NOMO-1 treated with DMSO at 0.1 percent for 48 hours (cell line): ENCODE measurements around the gene IGF1R.
"Not testable (repeated sequence)": the region's sequence is repeated elsewhere in the genome, so short reads cannot be mapped to it uniquely, and the experiment has no call there.

Experiments
- DNase-seq: peaks from one replicate; lab custom pipeline; 2025; ENCODE audit not compliant: unreplicated experiment; lab: John Stamatoyannopoulos, UW

Gene IGF1R

DNA sequence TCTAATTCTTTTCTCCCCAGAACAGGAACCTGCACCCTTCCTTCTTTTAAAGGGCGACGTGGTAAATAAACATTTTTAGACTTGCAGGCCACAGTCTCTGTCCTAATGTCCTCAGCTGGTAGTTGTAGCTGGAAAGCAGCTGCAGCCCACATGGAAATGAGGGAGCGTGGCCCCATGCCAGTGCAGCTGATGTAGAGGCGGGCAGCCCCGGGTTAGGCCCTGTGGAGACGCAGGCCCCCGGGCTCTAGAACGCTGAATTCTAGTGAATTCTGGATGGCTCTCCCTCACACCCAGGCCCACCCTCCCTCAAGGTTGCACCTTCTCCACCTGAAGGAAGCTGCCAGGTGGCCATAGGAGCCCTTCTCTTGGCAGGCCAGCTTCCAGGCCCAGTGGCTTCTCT lies 307.0 kb downstream of the IGF1R start:
- DNase-seq: no peak

- no peak for DNase-seq
Measured at GRCh38 chr15:98955961-98956723, 307.8 kb downstream of the IGF1R start.

DNA sequence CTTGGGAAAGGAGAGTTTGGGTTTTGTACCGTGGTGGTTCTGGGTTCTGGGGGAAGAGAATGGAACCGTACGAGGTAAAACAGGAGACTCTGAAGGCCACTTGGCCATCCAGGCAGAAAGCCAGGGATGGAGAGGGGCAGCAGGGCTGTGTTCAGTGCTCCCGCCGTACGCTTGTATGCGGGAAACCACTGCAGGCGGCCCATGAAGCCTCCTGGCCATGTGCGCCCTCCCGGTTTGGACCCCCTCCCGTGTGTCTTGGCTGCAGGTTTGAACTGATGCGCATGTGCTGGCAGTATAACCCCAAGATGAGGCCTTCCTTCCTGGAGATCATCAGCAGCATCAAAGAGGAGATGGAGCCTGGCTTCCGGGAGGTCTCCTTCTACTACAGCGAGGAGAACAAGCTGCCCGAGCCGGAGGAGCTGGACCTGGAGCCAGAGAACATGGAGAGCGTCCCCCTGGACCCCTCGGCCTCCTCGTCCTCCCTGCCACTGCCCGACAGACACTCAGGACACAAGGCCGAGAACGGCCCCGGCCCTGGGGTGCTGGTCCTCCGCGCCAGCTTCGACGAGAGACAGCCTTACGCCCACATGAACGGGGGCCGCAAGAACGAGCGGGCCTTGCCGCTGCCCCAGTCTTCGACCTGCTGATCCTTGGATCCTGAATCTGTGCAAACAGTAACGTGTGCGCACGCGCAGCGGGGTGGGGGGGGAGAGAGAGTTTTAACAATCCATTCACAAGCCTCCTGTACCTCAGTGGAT lies 308.6 kb downstream of the IGF1R start:
- DNase-seq: no peak

- no peak for DNase-seq
Measured at GRCh38 chr15:98957655-98958054, 309.3 kb downstream of the IGF1R start.

GRCh38 chr15:98958076-98958475 lies 309.7 kb downstream of the IGF1R start:
- DNase-seq: no peak

- DNase-seq: no peak
Measured at GRCh38 chr15:98958918-98959639, 310.7 kb downstream of the IGF1R start.

- no peak for DNase-seq
Measured at GRCh38 chr15:98959640-98960007, 311.3 kb downstream of the IGF1R start.

DNA sequence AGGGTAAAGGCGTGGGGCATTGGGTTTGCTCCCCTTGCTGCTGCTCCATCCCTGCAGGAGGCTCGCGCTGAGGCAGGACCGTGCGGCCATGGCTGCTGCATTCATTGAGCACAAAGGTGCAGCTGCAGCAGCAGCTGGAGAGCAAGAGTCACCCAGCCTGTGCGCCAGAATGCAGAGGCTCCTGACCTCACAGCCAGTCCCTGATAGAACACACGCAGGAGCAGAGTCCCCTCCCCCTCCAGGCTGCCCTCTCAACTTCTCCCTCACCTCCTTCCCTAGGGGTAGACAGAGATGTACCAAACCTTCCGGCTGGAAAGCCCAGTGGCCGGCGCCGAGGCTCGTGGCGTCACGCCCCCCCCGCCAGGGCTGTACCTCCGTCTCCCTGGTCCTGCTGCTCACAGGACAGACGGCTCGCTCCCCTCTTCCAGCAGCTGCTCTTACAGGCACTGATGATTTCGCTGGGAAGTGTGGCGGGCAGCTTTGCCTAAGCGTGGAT lies 312.3 kb downstream of the IGF1R start:
- no peak for DNase-seq

DNA sequence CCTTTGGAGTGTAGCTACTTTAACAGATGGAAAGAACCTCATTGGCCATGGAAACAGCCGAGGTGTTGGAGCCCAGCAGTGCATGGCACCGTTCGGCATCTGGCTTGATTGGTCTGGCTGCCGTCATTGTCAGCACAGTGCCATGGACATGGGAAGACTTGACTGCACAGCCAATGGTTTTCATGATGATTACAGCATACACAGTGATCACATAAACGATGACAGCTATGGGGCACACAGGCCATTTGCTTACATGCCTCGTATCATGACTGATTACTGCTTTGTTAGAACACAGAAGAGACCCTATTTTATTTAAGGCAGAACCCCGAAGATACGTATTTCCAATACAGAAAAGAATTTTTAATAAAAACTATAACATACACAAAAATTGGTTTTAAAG lies 315.1 kb downstream of the IGF1R start:
- DNase-seq: no peak

- no peak for DNase-seq
Measured at GRCh38 chr15:98964466-98965133, 316.3 kb downstream of the IGF1R start.

- DNase-seq: not testable (repeated sequence)
Measured at GRCh38 chr15:98965134-98965491, 316.8 kb downstream of the IGF1R start.

GRCh38 chr15:98965597-98965996 lies 317.3 kb downstream of the IGF1R start:
- no peak for DNase-seq

DNA sequence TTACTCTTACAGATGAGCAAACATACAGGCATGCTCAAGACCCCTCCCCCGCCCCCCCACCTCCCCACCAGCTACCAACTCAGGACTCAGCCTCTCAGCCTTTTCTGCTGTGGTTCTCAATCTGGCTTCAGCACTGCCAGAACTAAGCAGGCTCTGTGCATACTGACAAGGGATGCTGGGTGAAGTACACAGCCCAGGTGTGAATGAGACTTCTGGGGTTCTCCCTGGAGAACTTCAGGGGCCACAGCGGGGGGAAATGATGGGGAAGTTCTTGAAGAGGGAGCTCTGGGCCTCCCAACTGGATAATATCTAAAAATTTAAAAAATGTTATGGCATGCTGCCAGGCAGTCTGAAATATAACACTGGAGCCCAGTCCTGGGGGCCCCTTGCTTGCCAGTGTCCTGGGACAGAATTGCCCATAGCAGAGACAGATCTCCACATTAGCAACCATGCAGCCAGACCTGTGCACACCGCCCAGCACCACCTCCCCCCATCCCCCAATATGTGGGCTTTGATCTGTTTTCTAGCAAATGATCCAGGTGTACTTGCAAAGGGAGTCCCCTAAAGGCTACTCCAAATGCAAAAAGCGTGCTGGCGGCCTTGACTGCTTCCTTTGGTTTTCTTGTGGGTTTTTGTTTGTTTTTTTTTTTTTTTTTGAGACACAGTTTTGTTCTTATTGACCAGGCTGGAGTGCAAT lies 317.9 kb downstream of the IGF1R start:
- DNase-seq: no peak

DNA sequence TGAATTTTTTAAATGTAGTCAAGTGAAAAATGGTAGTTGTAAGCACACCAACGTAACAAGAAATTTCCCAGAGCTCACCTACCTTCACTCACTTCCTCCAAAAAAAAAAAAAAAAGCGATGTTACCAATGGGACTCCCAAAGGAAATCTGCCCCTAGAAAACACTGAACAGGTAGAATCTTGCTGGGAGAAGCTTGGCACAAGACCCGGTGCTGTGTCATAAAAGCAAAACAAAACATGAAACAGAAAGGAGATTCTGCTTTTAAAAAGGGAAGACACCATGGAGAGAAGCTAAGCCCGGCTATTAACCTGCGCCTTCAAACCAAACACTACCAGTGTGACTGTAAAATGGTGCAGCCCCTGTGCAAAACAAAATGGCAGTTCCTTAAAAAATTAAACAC lies 318.8 kb downstream of the IGF1R start:
- no peak for DNase-seq

DNA sequence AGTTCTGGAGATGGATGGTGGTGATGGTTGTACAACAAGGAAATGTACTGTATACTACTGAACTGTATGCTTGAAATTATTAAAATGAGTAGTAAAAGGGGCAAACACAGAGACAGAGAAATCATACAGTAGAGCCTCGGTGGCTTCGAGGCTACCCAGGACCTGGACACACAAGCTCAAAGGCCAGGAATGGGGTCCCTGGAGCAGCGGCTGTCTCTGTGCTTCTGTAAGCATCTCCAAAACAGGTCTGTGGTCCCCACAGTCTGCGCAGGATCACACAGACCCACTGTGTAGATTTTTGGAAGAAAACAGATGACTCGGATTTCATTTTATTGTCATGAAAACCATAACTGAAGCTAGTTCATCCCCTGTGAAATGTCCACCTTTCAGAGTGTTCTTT lies 319.6 kb downstream of the IGF1R start:
- no peak for DNase-seq

GRCh38 chr15:98968576-98968975 lies 320.2 kb downstream of the IGF1R start:
- DNase-seq: no peak

DNA sequence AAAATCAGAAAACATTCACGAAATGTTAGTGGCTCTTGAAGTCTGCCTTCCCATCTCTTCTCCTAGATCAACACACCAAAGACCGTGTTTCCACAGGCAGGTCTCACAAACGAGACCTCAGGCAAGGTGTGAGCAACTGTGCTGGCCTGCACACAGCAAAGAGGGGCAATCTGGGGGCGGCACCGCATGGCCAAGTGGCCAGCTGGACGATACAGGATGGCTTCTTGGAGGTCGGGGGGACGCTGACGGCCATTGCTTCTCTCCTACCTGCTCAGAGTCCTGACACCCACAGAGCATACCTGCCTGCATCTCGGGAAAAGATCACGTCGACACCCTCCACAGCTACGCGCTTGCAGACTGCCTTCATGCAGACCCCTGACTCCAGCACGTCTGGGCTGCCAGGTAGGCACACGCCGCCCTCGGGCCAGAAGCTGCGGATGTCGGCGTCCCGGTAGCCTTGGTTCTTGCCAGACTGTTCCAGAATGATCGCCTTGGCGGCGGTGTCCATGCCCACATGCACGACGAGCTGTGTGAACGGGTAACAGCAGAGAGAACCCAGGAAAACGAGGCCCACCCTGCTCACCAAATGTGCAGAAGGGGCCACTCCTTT lies 320.9 kb downstream of the IGF1R start:
- DNase-seq: no peak

GRCh38 chr15:98970799-98971198 lies 322.5 kb downstream of the IGF1R start:
- DNase-seq: no peak

GRCh38 chr15:98976500-98976899 lies 328.2 kb downstream of the IGF1R start:
- no peak for DNase-seq

DNA sequence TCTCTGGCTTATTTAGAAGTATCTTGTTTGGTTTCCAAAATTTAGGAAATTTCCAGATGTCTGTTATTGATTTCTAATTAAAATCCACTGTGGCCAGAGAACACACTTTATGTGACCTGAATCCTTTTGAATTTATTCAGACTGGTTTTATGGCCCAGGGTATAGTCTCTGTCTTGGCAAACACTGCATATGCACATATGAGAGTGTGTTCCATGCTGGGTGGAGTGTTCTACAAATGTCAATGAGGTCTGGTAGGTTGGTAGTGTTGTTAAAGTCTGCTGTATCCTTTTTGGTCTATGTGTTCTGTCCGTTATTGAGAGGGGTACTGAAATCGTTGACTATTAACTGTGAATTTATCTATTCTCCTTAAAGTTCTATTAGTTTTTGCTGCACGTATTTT lies 329.1 kb downstream of the IGF1R start:
- DNase-seq: no peak
